Thoracic aorta (tissue), 2 donors: Measurements from ENCODE around the gene SLC7A6OS. TPM values are rescaled to one million over a fixed set of nuclear protein-coding genes. Genes with fewer than 3 reads are reported as not detected.

Source experiments
- ATAC-seq: fragments of 150-250 bp; one replicate; pipeline ENCODE4 v1.8.0; 2017; ENCODE audit warnings: low read depth; ENCODE audit not compliant: insufficient number of reproducible peaks, low FRiP score
- DNase-seq: peaks from one replicate; pipeline ENCODE4 v3.0.0-alpha.2; 2020; ENCODE audit warnings: low spot score
- H3K27ac ChIP-seq, 2 donors: fragments of 200-600 bp; sonication (generic); 1 replicate in 1 of 2; 2 replicates in 1 of 2; pipeline ENCODE4 v1.5.1; 2016; ENCODE audit warnings: mild to moderate bottlenecking in 2 of 2, moderate library complexity in 2 of 2
- H3K27me3 ChIP-seq: fragments of 200-600 bp; sonication (generic); replicated peaks from 2 replicates; pipeline ENCODE4 v1.6.0; 2016; ENCODE audit warnings: mild to moderate bottlenecking; ENCODE audit not compliant: insufficient read depth
- H3K36me3 ChIP-seq: fragments of 200-600 bp; sonication (generic); one replicate; pipeline ENCODE4 v1.5.1; 2016
- H3K4me1 ChIP-seq, 2 donors: fragments of 200-600 bp; sonication (generic); 1 replicate in 1 of 2; 2 replicates in 1 of 2; pipeline versions ENCODE4 v1.5.1 to v1.6.0; 2016; ENCODE audit warnings: low read depth in 2 of 2, mild to moderate bottlenecking in 1 of 2; ENCODE audit not compliant: control insufficient read depth in 1 of 2
- H3K4me3 ChIP-seq: fragments of 200-600 bp; sonication (generic); 2 replicates; pipeline ENCODE4 v1.5.1; 2016; ENCODE audit warnings: mild to moderate bottlenecking
- H3K9me3 ChIP-seq: fragments of 200-600 bp; sonication (generic); 2 replicates; pipeline ENCODE4 v1.5.1; 2016
- total RNA-seq, 2 donors: library from RNA; depleted of rRNA; stranded (reverse); fragments of >200 nt; gene quantifications; one replicate each; pipeline versions ENCODE4 v1.1.0 to v1.2.3, GENCODE V29; 2016
- TF ChIP-seq, protein P1 (sequence below): fragments of 200-600 bp; sonication (generic); IDR thresholded peaks from one replicate; pipeline ENCODE4 v1.5.1; 2019; ENCODE audit warnings: antibody characterized with exemption

SLC7A6OS gene
- 10 to 100 TPM; 15.6 to 22.6 TPM for total RNA-seq

DNA sequence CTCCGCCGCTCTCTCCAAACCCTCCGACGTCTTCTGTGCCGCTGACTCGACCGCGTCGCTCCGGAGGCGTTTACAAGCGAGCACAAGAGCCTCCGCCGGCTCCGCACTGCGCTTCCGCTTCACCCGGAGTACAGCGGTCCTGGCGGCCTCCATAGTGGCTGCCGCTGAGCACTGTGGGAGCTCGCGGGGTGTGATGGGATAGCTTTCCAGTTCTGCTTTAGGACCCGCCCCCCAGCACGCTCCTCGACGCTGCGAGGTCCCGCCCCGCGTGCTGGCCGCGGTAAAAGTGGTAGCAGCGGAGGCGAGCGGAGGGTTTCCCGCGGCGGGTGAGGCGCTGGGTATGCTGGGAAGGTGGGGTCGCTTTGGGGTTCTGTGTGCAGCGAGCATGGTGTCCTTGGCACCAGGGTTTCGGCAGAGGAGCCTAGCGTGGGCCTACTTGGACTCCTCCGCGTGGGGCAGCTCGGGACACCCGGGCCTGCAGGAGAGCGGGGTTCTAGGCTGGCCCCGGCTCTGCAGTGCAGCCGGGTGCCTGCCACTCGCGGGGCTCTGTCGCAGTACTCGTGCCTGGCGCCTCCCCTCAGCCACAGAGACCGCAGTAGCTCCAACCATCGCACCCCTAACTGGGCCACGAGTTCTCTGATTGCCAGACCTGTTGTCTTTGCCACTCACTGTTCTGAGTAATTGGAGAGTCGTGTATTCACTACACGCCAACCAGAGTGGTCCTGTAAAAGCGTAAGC lies at the start of gene SLC7A6OS, which contains the start of gene PRMT7:
SLC7A6OS (minus strand) TSS at position 173 of the 738 bp plus-strand sequence; CDS start at position 153, 20 bp downstream.
PRMT7 (plus strand) TSS at position 246 of the 738 bp plus-strand sequence. CDS start 4,961 bp downstream, outside the sequence.
- DNase-seq (peak; percentile 53), ATAC-seq (peak; percentile 91)
- TF ChIP-seq, protein P1, sequence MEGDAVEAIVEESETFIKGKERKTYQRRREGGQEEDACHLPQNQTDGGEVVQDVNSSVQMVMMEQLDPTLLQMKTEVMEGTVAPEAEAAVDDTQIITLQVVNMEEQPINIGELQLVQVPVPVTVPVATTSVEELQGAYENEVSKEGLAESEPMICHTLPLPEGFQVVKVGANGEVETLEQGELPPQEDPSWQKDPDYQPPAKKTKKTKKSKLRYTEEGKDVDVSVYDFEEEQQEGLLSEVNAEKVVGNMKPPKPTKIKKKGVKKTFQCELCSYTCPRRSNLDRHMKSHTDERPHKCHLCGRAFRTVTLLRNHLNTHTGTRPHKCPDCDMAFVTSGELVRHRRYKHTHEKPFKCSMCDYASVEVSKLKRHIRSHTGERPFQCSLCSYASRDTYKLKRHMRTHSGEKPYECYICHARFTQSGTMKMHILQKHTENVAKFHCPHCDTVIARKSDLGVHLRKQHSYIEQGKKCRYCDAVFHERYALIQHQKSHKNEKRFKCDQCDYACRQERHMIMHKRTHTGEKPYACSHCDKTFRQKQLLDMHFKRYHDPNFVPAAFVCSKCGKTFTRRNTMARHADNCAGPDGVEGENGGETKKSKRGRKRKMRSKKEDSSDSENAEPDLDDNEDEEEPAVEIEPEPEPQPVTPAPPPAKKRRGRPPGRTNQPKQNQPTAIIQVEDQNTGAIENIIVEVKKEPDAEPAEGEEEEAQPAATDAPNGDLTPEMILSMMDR: peak; percentile 5
- Histone ChIP-seq H3K4me3 (peak within 1 kb of the TSS; percentile 87), H3K36me3 (peaks cover 2% of the 10 kb centered on the region), H3K4me1 (peaks cover 15 to 28% of the 10 kb centered on the region in 2 donors), H3K27ac (peak within 1 kb of the TSS; percentile 63 to 71), H3K27me3 (no peaks in the 10 kb centered on the region), H3K9me3 (no peaks in the 10 kb centered on the region)

DNA sequence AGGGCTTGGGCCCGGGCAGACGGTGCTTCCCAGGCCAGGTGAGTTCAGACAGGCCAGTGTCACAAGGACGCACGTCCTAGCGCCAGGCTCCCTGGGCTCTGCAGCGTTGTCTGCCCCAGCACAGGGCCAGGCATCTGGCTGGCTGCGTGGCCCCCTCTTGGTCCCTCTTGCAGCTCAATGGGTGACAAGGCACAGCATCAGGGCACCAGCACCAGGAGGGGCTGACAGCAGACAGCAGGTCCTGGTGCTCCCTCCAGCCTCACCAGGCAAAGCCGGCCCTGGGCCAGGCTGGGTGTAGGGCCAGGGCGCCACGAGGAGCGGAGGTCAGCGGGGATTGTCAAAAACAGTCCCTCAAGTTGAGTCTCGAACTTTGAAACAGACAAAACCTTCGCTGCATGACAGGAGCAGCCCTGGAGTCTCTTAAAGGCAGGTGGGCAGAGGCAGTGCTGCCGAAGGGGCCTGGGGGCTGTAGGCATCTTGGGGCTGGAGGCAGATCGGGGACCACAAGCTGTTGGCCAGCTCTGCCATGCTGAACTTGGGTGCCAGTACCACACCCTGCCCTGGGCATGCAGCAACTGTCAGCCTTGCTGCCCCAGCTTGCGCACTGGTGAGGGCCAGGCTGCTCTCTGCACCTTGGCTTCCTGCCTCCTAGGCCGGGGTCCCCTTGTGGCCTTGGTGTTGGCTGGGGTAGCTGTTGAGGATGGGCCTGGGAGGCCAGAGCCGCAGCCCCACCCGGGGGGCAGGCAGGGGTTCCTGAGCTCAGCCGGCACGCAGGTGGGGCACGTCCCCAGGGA lies 48.8 kb upstream of the SLC7A6OS start:
- Histone ChIP-seq H3K27ac (no peak overlapping the region), H3K4me1 (no peaks in the 10 kb centered on the region), H3K36me3 (peaks cover 29% of the 10 kb centered on the region), H3K4me3 (no peak overlapping the region), H3K27me3 (no peaks in the 10 kb centered on the region), H3K9me3 (no peaks in the 10 kb centered on the region)
- DNase-seq (no peak), ATAC-seq (no peak)
- TF ChIP-seq, protein P1: no peak

- DNase-seq (no peak), ATAC-seq (no peak)
- Histone ChIP-seq H3K27ac (no peak overlapping the region), H3K36me3 (peaks cover 35% of the 10 kb centered on the region), H3K4me1 (no peaks in the 10 kb centered on the region), H3K4me3 (no peak overlapping the region), H3K9me3 (no peaks in the 10 kb centered on the region), H3K27me3 (no peaks in the 10 kb centered on the region)
- TF ChIP-seq, protein P1: no peak
Observed at GRCh38 chr16:68358951-68359350, 48.2 kb upstream of the SLC7A6OS start.

DNA sequence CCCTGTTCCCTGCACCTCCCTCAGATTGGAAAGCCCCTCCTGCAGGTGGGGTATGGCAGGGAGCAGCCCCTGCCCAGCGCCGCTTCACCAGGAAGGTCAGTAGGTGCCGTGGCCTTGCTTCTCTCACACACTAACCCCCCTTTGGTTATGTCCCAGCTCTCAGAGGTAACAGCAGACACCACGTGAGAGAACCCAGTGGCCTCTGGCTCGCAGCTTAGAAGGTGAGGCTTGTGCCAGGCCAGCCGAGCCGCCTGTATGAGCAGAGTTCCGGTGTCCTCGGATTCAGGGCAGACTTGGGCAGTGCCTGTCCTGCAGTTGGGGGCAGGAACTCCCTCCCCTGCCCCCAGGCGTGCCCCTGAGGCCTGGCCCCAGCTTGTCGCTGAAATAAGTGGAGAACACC lies 47.2 kb upstream of the SLC7A6OS start:
- DNase-seq (no peak), ATAC-seq (no peak)
- no peak overlapping the region for H3K27ac ChIP-seq
- H3K27me3 ChIP-seq: no peaks in the 10 kb centered on the region
- peaks cover 45% of the 10 kb centered on the region for H3K36me3 ChIP-seq
- TF ChIP-seq, protein P1: no peak
- no peaks in the 10 kb centered on the region for H3K4me1 ChIP-seq
- no peak overlapping the region for H3K4me3 ChIP-seq
- no peaks in the 10 kb centered on the region for H3K9me3 ChIP-seq

- TF ChIP-seq, protein P1: no peak
- Histone ChIP-seq H3K27me3 (no peaks in the 10 kb centered on the region), H3K4me3 (no peak overlapping the region), H3K9me3 (no peaks in the 10 kb centered on the region), H3K36me3 (peaks cover 47% of the 10 kb centered on the region), H3K4me1 (no peaks in the 10 kb centered on the region), H3K27ac (no peak overlapping the region)
- ATAC-seq (no peak), DNase-seq (no peak)
Observed at GRCh38 chr16:68357521-68357922, 46.8 kb upstream of the SLC7A6OS start.
